GM23248 (cell line): ENCODE measurements around the gene PEAK1. TPM values are rescaled to one million over a fixed set of nuclear protein-coding genes. Genes with fewer than 3 reads are reported as not detected.

ENCODE experiments used
- DNase-seq: peaks from one replicate; pipeline ENCODE4 v3.0.0-alpha.2; 2015
- H2AFZ ChIP-seq: fragments of 200-600 bp; sonication (generic); 2 replicates; pipeline ENCODE4 v1.6.1; 2016; ENCODE audit warnings: antibody characterized with exemption
- H3F3A ChIP-seq: fragments of 200-600 bp; sonication (generic); 2 replicates; pipeline ENCODE4 v1.6.1; 2016; ENCODE audit warnings: mild to moderate bottlenecking, antibody characterized with exemption, mixed run types; ENCODE audit not compliant: insufficient read depth
- H3K27ac ChIP-seq: fragments of 200-600 bp; sonication (generic); 2 replicates; pipeline ENCODE4 v1.5.1; 2016; ENCODE audit warnings: mild to moderate bottlenecking
- H3K27me3 ChIP-seq: fragments of 200-600 bp; sonication (generic); replicated peaks from 2 replicates; pipeline ENCODE4 v1.6.1; 2016; ENCODE audit warnings: mild to moderate bottlenecking; ENCODE audit not compliant: insufficient read depth
- H3K36me3 ChIP-seq: fragments of 200-600 bp; sonication (generic); 2 replicates; pipeline ENCODE4 v1.6.1; 2016; ENCODE audit warnings: low read depth, mild to moderate bottlenecking
- H3K4me1 ChIP-seq: fragments of 200-600 bp; sonication (generic); 2 replicates; pipeline ENCODE4 v1.6.1; 2016; ENCODE audit warnings: mild to moderate bottlenecking; ENCODE audit not compliant: insufficient read depth
- H3K4me2 ChIP-seq: fragments of 200-600 bp; sonication (generic); one replicate; pipeline ENCODE4 v1.6.1; 2016; ENCODE audit warnings: mild to moderate bottlenecking; ENCODE audit not compliant: unreplicated experiment
- H3K4me3 ChIP-seq: fragments of 200-600 bp; sonication (generic); 2 replicates; pipeline ENCODE4 v1.5.1; 2016; ENCODE audit warnings: mild to moderate bottlenecking
- H3K79me2 ChIP-seq: fragments of 200-600 bp; sonication (generic); 2 replicates; pipeline ENCODE4 v1.6.1; 2016; ENCODE audit warnings: mild to moderate bottlenecking; ENCODE audit not compliant: insufficient read depth
- H3K9ac ChIP-seq: fragments of 200-600 bp; sonication (generic); 2 replicates; pipeline ENCODE4 v1.6.1; 2016; ENCODE audit warnings: mild to moderate bottlenecking
- H3K9me2 ChIP-seq: fragments of 200-600 bp; sonication (generic); 2 replicates; pipeline ENCODE4 v1.6.1; 2016; ENCODE audit warnings: mixed run types, mild to moderate bottlenecking, moderate library complexity; ENCODE audit not compliant: insufficient read depth
- H3K9me3 ChIP-seq: fragments of 200-600 bp; sonication (generic); one replicate; pipeline ENCODE4 v1.6.1; 2017; ENCODE audit warnings: low read depth
- H4K20me1 ChIP-seq: fragments of 200-600 bp; sonication (generic); 2 replicates; pipeline ENCODE4 v1.6.0; 2016; ENCODE audit not compliant: insufficient read depth
- EZH2 ChIP-seq: fragments of 200-600 bp; sonication (generic); IDR thresholded peaks from 2 replicates; pipeline ENCODE4 v1.6.1; 2018; ENCODE audit warnings: antibody characterized with exemption, mild to moderate bottlenecking; ENCODE audit not compliant: insufficient read depth, poor library complexity, severe bottlenecking
- EZH2phosphoT487 ChIP-seq: fragments of 200-600 bp; sonication (generic); IDR thresholded peaks from 2 replicates; pipeline ENCODE4 v1.6.1; 2018; ENCODE audit warnings: antibody characterized with exemption, moderate library complexity, mild to moderate bottlenecking, low read depth; ENCODE audit not compliant: insufficient read depth
- WGBS, 2 experiments: methylation state at CpG; one replicate each; pipeline ENCODE4 v1.1.6; 2015 to 2017; ENCODE audit warnings: low lambda C conversion rate in 2 of 2, low coverage in 1 of 2; ENCODE audit errors: missing lambda C conversion rate in 2 of 2; 5-methylcytosine and 5-hydroxymethylcytosine counted together
- in situ Hi-C: fragments of 300-500 bp; cut with MboI; formaldehyde crosslinking; loops from 2 replicates; pipeline ENCODE4 v1.15.0; 2020
- polyA plus RNA-seq: library from polyadenylated mRNA; unstranded; fragments of >200 nt; fragmentation: Nextera tagmentation; extraction: Ambion mirVana; gene quantifications from 2 replicates; pipeline ENCODE4 v1.2.1, GENCODE V29; 2016
- total RNA-seq: library from RNA; depleted of rRNA; stranded (reverse); fragments of >200 nt; shearing (Covaris generic); gene quantifications from 2 replicates; pipeline ENCODE4 v1.2.3, GENCODE V29; 2014

The PEAK1 gene
- total and polyA plus RNA-seq, 2 experiments from 2014 or later = 22.4 to 74.5 TPM

DNA sequence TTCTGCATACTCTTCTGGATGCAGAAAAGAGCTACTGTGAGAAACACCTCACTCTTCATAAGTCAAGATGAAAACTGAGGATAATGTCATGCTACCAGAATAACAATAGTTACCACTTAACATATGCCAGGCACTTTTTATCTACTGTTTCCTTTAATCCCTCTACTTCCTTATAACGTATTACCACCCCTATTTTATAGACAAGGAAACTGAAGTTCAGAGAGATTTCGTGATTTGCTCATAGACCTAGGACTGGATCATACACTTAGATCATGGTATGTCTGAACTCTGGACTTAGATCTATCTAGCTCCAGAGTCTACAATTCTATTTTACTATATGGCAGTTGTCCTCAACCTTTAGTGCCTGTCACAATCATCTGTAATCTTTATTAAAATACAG lies 193.3 kb downstream of the PEAK1 start:
- peaks cover 10% of the 10 kb centered on the region; the same call in 1 of the 2 replicates for H3K79me2 ChIP-seq
- DNase-seq = no peak
- H4K20me1 ChIP-seq = no peaks in the 10 kb centered on the region
- no peak overlapping the region for H3K9ac ChIP-seq
- in situ Hi-C loops = no loop called here
- no peaks in the 10 kb centered on the region for H3K36me3 ChIP-seq
- 83% methylated on average over 2 of the region's 2 CpGs for WGBS, 2 experiments
- TF ChIP-seq EZH2 (no peak), EZH2phosphoT487 (no peak)
- no peak overlapping the region for H3K4me2 ChIP-seq
- no peak overlapping the region for H2AFZ ChIP-seq
- H3K4me3 ChIP-seq = no peak overlapping the region
- peaks cover 14% of the 10 kb centered on the region for H3K4me1 ChIP-seq
- H3K9me2 ChIP-seq = no peaks in the 10 kb centered on the region
- H3K27me3 ChIP-seq = no peaks in the 10 kb centered on the region
- no peaks in the 10 kb centered on the region for H3F3A ChIP-seq
- no peaks in the 10 kb centered on the region for H3K9me3 ChIP-seq
- no peak overlapping the region for H3K27ac ChIP-seq

DNA sequence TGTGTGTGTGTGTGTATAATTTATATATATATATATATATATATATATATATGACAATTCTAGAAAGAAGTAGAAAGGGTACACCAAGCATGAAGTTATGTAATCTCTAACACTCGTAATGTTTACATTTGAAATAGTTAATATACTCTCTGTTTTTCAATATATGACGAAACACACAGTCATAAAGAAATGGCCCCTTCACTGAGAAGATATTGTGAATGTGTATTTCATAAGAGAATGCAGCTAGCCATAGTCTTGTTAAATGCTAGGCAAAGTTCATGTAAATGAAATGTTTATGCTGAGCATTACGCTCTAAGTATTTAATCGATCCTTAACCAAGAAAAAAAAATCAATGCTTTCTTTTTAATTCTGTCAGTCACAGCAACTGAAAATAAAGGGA lies 194.3 kb downstream of the PEAK1 start:
- Histone ChIP-seq H3K27ac (no peak overlapping the region), H2AFZ (no peak overlapping the region), H3K9ac (no peak overlapping the region), H3K4me3 (no peak overlapping the region), H3K36me3 (no peaks in the 10 kb centered on the region), H3K4me2 (no peak overlapping the region), H3K79me2 (peaks cover 15% of the 10 kb centered on the region; the same call in 1 of the 2 replicates), H4K20me1 (no peaks in the 10 kb centered on the region), H3K9me3 (no peaks in the 10 kb centered on the region), H3K4me1 (peaks cover 14% of the 10 kb centered on the region), H3K27me3 (no peaks in the 10 kb centered on the region), H3K9me2 (no peaks in the 10 kb centered on the region), H3F3A (no peaks in the 10 kb centered on the region)
- no peak for DNase-seq
- in situ Hi-C loops = no loop called here
- TF ChIP-seq EZH2phosphoT487 (no peak), EZH2 (no peak)
- 96 to 100% methylated on average over 4 of the region's 4 CpGs for WGBS, 2 experiments

DNA sequence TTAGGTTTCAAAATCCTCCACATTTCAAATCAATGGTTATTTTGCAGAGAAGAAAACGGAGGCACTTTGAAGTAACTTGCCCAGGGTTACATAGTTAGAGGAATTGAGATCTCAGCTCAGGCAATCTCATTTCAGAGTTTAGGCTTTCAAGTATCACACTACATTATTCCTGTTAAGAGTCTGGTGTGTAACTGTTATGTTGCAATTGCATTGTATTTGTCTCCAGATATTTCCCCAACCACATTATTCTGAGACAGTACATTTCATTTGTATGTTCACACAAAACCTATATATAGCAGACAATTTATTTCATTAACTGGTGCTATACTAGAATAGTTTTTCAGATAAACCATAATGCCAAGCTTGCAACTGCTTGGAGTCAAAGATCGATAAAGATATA lies 194.8 kb downstream of the PEAK1 start:
- no peak for TF ChIP-seq EZH2
- TF ChIP-seq EZH2phosphoT487 = no peak

GRCh38 chr15:77224352-77224751 lies 195.6 kb downstream of the PEAK1 start:
- DNase-seq = no peak
- Histone ChIP-seq H3K4me3 (no peak overlapping the region), H3K36me3 (no peaks in the 10 kb centered on the region), H3K9me3 (no peaks in the 10 kb centered on the region), H3K79me2 (peaks cover 17% of the 10 kb centered on the region; the same call in 1 of the 2 replicates), H3K4me2 (peak overlapping the region; percentile 0), H3F3A (no peaks in the 10 kb centered on the region), H3K9ac (no peak overlapping the region), H3K9me2 (no peaks in the 10 kb centered on the region), H3K27me3 (no peaks in the 10 kb centered on the region), H3K27ac (no peak overlapping the region), H3K4me1 (peaks cover 21% of the 10 kb centered on the region), H4K20me1 (no peaks in the 10 kb centered on the region), H2AFZ (no peak overlapping the region)
- in situ Hi-C loops = no loop called here
- TF ChIP-seq EZH2 (no peak), EZH2phosphoT487 (no peak)
- 100% methylated on average over 1 of the region's 1 CpG for WGBS, 2 experiments

More for the DNA sequence above, 194.8 kb downstream of the PEAK1 start:
- H4K20me1 ChIP-seq = no peaks in the 10 kb centered on the region
- H3K9ac ChIP-seq = no peak overlapping the region
- H3K9me3 ChIP-seq = no peaks in the 10 kb centered on the region
- H3K4me2 ChIP-seq = no peak overlapping the region
- DNase-seq = no peak
- H3K27me3 ChIP-seq = no peaks in the 10 kb centered on the region
- H3K27ac ChIP-seq = no peak overlapping the region
- H3K4me1 ChIP-seq = peaks cover 15% of the 10 kb centered on the region
- H3K79me2 ChIP-seq = peaks cover 15% of the 10 kb centered on the region; the same call in 1 of the 2 replicates
- H3K4me3 ChIP-seq = no peak overlapping the region
- H3K36me3 ChIP-seq = no peaks in the 10 kb centered on the region
- H3F3A ChIP-seq = no peaks in the 10 kb centered on the region
- no peaks in the 10 kb centered on the region for H3K9me2 ChIP-seq
- no peak overlapping the region for H2AFZ ChIP-seq
- WGBS, 2 experiments = 81 to 90% methylated on average over 2 of the region's 2 CpGs
- in situ Hi-C loops = no loop called here

DNA sequence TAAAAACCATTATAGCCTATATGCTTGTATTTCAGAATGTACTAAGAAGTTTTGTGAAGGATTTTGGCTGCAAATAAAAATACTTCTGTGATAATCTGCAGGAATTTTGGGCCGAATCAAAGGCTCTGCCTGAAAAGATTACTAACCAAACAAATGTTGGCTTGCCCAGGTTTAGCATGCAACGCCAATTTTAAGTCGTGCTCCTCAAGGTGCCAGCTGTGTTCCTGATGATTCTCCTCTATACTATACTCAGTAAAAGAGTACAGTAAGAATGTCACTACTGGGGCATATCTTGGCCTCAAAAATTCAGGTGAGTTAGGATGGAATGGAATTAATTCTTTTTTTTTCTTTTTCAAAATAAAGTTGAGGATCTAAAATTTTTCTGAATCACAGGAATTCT lies 198.2 kb downstream of the PEAK1 start:
- no peak overlapping the region for H3K4me2 ChIP-seq
- no peaks in the 10 kb centered on the region for H3F3A ChIP-seq
- no peaks in the 10 kb centered on the region for H3K9me2 ChIP-seq
- in situ Hi-C loops = no loop called here
- no peak for TF ChIP-seq EZH2
- no peak for TF ChIP-seq EZH2phosphoT487
- 33 to 41% methylated on average over 3 of the region's 3 CpGs for WGBS, 2 experiments
- peaks cover 20% of the 10 kb centered on the region; the same call in 1 of the 2 replicates for H3K79me2 ChIP-seq
- no peaks in the 10 kb centered on the region for H3K9me3 ChIP-seq
- H3K9ac ChIP-seq = no peak overlapping the region
- no peaks in the 10 kb centered on the region for H3K36me3 ChIP-seq
- H3K4me1 ChIP-seq = peaks cover 21% of the 10 kb centered on the region
- H3K27me3 ChIP-seq = no peaks in the 10 kb centered on the region
- H3K4me3 ChIP-seq = no peak overlapping the region
- H2AFZ ChIP-seq = no peak overlapping the region
- H3K27ac ChIP-seq = no peak overlapping the region
- DNase-seq = no peak
- no peaks in the 10 kb centered on the region for H4K20me1 ChIP-seq
